Suppressor macrophage treated with lipopolysaccharide for 1 hour (primary cell): ENCODE results near the gene TUT7.
"Not testable (repeated sequence)": the region's sequence is repeated elsewhere in the genome, so short reads cannot be mapped to it uniquely, and the experiment has no call there.

Experiments
- DNase-seq, 3 donors: peaks; one replicate each; pipeline ENCODE4 v3.0.0-alpha.2; 2020 to 2022

TUT7 gene

GRCh38 chr9:86290341-86290740 lies 63.9 kb downstream of the TUT7 start:
- DNase-seq: not testable (repeated sequence)

GRCh38 chr9:86288499-86289198 lies 65.6 kb downstream of the TUT7 start:
- no peak for DNase-seq

DNA sequence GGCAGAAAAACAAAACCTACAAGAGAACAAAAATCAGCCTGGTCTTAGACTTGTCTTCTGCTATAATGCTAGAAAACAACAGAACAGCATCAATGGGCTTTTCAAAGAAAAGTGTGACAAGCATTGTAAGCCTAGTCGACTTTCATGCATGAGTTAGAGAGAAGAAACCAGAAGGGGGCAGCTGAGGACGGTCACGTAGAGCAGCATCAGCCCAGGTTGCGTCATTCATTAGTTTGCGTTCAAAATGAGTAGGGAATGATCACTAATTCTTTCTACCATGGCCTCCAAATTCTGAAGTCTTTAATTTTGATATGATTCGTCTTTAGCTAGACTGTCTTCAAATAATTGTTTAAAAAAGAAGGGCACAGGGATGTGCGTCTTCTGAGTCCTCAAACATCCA lies 67.2 kb downstream of the TUT7 start:
- peak; percentile 40 to 56 (median 44) for DNase-seq

- DNase-seq: no peak
Observed at GRCh38 chr9:86286278-86286677, 67.9 kb downstream of the TUT7 start.

DNA sequence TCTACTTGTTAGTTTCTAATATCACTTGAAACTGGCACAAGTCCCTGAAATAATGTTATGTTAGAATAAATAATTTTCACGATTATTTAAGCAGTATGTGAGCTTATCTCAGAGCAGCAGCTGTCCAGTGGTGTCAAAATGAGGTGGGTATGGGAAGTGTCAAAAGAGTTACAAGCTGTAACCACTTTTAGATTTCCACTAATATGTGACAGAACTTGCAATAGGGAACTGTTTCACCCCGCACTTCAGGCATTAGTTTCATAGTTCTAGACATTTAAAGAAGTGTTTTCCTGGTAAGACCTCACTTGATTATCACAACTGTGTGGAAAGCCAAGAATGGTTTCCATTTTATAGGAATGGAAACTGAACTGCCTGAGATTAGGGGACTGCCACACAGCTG lies 68.9 kb downstream of the TUT7 start:
- DNase-seq: peak; percentile 39 to 64 (median 61)

GRCh38 chr9:86282979-86283535 lies 71.2 kb downstream of the TUT7 start:
- peak; percentile 72 to 82 (median 78) for DNase-seq

GRCh38 chr9:86282077-86282978 lies 71.9 kb downstream of the TUT7 start, which contains the start of gene ISCA1:
TSS of gene ISCA1 (minus strand) at chr9:86282538. CDS start at chr9:86282458, 80 bp downstream.
- peak; percentile 93 to 99 (median 98) for DNase-seq

GRCh38 chr9:86281593-86282076 lies 72.6 kb downstream of the TUT7 start:
- no peak for DNase-seq

DNA sequence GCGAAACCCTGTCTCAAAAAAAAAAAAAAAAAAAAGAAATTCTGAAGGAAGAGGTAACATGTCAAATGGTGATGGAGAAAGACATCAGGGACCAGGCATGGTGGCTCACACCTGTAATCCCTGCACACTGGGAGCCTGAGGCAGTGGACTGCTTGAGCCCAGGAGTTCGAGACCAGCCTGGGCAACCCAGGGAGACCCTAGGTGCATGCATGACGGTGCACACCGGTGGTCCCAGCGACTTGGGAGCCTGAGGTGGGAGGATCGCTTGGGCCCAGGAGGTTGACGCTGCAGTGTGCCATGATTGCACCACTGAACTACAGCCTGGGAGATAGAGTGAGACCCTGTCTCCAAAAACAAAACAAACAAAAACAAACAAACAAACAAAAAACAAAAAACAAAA lies 73.6 kb downstream of the TUT7 start:
- no peak for DNase-seq

DNA sequence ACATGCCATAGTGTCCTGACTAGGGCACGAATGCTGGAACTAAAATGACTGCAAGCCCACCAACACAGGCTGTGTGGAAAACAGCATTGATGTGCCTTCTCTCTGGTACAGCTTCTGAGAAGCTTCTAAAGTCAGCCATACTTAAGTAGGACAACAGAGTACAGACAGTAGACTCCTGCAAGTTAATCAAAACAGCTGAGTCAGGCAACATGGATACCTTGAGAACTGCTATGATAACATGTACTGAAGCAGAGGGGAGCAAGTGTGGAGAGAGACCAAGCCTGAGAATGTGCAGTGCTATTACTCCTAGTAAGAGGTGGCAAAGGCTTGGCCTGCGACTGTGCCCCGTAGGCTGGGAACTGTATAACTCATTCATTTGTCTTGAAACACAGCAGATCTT lies 74.4 kb downstream of the TUT7 start:
- DNase-seq: no peak

GRCh38 chr9:86277072-86277471 lies 77.1 kb downstream of the TUT7 start:
- DNase-seq: no peak

DNA sequence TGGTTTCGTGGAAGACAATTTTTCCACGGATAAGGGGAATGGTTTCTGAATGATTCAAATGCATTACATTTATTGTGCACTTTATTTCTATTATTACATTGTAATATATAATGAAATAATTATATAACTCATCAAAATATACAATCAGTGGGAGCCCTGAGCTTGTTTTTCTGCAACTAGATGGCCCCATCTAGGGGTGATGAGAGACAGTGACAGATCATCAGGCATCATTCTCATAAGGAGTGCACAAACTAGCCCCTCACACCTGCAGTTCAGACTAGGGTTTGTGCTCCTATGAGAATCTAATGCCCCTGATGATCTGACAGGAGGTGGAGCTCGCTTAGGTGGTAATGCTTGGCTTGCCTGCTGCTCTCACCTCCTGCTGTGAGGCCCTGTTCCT lies 78.2 kb downstream of the TUT7 start:
- DNase-seq: no peak

GRCh38 chr9:86274821-86275643 lies 79.2 kb downstream of the TUT7 start:
- no peak for DNase-seq

DNA sequence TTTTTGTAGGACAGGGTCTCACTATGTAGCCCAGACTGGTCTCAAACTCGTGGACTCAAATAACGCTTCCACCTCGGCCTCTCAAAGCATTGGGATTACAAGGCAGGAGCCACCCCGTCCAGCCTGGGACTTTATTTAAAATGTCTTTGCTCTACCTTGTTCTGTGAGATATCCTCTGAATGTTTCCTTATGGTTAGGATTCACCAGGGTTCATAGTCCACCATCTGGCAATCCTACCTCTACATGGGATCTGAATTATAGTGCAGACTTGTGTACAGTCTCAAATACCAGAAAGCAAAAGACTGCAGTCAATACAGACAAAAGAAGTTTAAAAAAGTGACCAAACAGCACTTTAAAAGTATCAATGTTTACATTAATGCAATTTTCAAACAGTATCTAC lies 82.0 kb downstream of the TUT7 start:
- no peak for DNase-seq

DNA sequence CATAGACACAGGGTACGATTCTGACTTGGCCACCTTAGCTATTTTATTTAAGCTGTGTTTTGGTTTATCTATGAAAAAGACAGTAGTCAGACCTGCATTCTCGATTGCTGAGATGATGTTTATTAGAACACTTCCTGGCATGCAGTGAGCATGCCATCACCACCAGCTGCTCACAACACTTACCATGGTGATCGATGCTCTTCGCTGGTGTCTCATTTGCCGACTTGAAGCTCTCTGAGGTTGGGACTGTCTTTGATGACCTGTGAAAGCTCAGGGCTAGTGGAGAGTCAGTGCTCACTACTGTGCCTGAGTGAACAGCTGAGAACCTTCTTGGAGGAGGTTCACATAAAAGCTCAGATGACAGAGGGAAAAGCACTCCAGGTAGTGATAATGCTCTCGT lies 90.3 kb downstream of the TUT7 start:
- DNase-seq: no peak

- DNase-seq: no peak
Observed at GRCh38 chr9:86262492-86262891, 91.7 kb downstream of the TUT7 start.

- no peak for DNase-seq
Observed at GRCh38 chr9:86259557-86259956, 94.7 kb downstream of the TUT7 start, which contains the start of gene C9orf153. TSS of gene C9orf153 (minus strand) at chr9:86259657. CDS start at chr9:86229603, 30,054 bp downstream.

GRCh38 chr9:86257391-86257790 lies 96.8 kb downstream of the TUT7 start:
- no peak for DNase-seq

GRCh38 chr9:86256653-86257052 lies 97.6 kb downstream of the TUT7 start:
- no peak for DNase-seq

- DNase-seq: no peak
Observed at GRCh38 chr9:86253577-86253976, 100.6 kb downstream of the TUT7 start.

- DNase-seq: no peak
Observed at GRCh38 chr9:86252870-86253269, 101.3 kb downstream of the TUT7 start.

DNA sequence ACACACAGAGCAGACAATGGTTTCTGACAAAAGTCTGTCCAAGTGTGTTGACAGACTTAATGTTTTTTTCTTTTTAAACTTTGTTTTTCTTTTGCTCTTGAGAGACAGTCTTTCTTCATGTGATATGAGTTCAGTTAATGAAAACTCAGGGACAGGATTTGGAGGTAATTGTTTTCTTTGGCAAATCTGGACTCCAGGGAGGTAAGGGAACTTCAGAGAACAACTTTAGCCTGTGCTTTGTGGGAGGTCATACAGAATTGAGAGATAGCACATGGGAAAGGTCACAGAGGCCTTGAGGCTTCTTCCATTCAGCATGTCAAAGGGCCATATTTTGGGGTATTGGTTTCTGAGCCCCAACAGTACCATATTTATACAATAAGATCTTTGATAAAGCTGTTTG lies 104.1 kb downstream of the TUT7 start:
- no peak for DNase-seq

GRCh38 chr9:86248746-86249145 lies 105.5 kb downstream of the TUT7 start:
- no peak for DNase-seq
